WERI-Rb-1 (cell line): ENCODE measurements around the gene MESD.

Experiments used
- DNase-seq: peaks from one replicate; pipeline ENCODE4 v3.0.0-alpha.2; 2020
- H3K27ac ChIP-seq: fragments of 250-450 bp; sonication (Bioruptor Pico); 2 replicates; pipeline ENCODE4 v1.5.1; 2020; ENCODE audit warnings: mild to moderate bottlenecking, moderate library complexity
- H3K27me3 ChIP-seq: fragments of 250-450 bp; sonication (Bioruptor Pico); 2 replicates; pipeline ENCODE4 v1.5.1; 2021; ENCODE audit warnings: mild to moderate bottlenecking, low read depth, moderate library complexity; ENCODE audit not compliant: insufficient read depth, severe bottlenecking
- H3K36me3 ChIP-seq: fragments of 250-450 bp; sonication (Bioruptor Pico); 2 replicates; pipeline ENCODE4 v1.5.1; 2020; ENCODE audit warnings: mild to moderate bottlenecking, moderate library complexity
- H3K4me3 ChIP-seq: 2 replicates; pipeline ENCODE4 v1.5.1; 2011; ENCODE audit warnings: low read depth, mild to moderate bottlenecking, control low read depth, low read length
- H3K9me3 ChIP-seq: fragments of 250-450 bp; sonication (Bioruptor Pico); 2 replicates; pipeline ENCODE4 v1.5.1; 2021; ENCODE audit warnings: mild to moderate bottlenecking, moderate library complexity; ENCODE audit not compliant: severe bottlenecking
- TF ChIP-seq, protein P1 (sequence below): IDR thresholded peaks from 2 replicates; pipeline ENCODE4 v1.5.1; 2011; ENCODE audit warnings: low read depth, mild to moderate bottlenecking, control low read depth, inconsistent platforms, low read length

Gene MESD

DNA sequence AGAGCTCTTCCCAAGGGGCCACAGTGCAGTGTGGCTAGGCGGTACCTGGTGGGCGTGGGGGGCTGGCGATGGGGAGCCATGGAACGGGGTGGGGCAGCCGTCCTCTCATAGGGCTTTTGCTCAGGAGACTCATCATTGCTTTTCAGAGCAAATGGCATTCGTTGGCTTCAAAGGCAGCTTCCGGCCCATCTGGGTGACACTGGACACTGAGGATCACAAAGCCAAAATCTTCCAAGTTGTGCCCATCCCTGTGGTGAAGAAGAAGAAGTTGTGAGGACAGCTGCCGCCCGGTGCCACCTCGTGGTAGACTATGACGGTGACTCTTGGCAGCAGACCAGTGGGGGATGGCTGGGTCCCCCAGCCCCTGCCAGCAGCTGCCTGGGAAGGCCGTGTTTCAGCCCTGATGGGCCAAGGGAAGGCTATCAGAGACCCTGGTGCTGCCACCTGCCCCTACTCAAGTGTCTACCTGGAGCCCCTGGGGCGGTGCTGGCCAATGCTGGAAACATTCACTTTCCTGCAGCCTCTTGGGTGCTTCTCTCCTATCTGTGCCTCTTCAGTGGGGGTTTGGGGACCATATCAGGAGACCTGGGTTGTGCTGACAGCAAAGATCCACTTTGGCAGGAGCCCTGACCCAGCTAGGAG lies 40.8 kb downstream of the MESD start:
- TF ChIP-seq, protein P1, sequence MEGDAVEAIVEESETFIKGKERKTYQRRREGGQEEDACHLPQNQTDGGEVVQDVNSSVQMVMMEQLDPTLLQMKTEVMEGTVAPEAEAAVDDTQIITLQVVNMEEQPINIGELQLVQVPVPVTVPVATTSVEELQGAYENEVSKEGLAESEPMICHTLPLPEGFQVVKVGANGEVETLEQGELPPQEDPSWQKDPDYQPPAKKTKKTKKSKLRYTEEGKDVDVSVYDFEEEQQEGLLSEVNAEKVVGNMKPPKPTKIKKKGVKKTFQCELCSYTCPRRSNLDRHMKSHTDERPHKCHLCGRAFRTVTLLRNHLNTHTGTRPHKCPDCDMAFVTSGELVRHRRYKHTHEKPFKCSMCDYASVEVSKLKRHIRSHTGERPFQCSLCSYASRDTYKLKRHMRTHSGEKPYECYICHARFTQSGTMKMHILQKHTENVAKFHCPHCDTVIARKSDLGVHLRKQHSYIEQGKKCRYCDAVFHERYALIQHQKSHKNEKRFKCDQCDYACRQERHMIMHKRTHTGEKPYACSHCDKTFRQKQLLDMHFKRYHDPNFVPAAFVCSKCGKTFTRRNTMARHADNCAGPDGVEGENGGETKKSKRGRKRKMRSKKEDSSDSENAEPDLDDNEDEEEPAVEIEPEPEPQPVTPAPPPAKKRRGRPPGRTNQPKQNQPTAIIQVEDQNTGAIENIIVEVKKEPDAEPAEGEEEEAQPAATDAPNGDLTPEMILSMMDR: no peak
- Histone ChIP-seq H3K27ac (no peak overlapping the region), H3K27me3 (no peaks in the 10 kb centered on the region), H3K36me3 (peaks cover 15% of the 10 kb centered on the region), H3K4me3 (no peak overlapping the region), H3K9me3 (no peaks in the 10 kb centered on the region)
- DNase-seq: no peak

DNA sequence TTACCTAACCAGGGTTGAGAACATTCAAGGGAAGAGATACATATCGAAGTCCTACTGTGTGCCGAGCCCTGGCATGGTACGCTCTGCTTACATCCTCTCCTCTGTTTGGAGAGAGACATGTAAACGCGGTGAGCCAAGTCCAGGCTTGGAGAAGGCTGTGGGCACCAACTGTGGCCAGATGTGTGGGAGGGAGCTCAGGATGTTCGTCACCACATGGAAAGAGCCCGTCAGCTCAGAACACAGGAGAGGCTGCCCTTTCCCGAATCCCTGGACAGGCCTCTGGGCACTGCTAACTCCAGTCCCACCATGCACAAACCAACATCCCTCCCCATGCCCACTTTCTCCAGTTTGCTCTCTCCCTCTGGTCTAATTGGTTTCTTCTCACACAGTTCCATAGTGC lies 43.0 kb downstream of the MESD start:
- no peak overlapping the region for H3K27ac ChIP-seq
- H3K9me3 ChIP-seq: no peaks in the 10 kb centered on the region
- DNase-seq: no peak
- TF ChIP-seq, protein P1: no peak
- no peak overlapping the region for H3K4me3 ChIP-seq
- peaks cover 11% of the 10 kb centered on the region for H3K36me3 ChIP-seq
- no peaks in the 10 kb centered on the region for H3K27me3 ChIP-seq

DNA sequence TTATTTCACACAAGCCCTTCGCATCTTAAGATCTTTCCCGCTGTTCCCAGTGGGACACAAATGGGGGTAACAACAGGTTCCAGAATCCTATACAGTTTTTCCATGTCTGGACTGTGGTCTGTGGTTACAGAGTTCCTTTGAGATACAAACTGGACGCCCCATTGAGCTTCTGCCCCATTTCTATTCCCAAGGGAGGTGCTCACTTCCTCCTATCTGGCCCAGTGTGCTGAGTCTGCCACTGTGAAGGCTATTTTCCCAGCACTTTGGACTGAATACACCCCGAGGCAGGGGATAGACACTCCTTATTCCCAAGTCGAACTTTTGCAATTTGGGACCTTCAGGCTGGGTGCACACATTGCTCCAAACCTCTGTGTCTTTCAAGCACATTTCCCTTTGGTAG lies 44.0 kb downstream of the MESD start:
- H3K9me3 ChIP-seq: no peaks in the 10 kb centered on the region
- no peaks in the 10 kb centered on the region for H3K27me3 ChIP-seq
- DNase-seq: no peak
- TF ChIP-seq, protein P1: no peak
- H3K36me3 ChIP-seq: peaks cover 6% of the 10 kb centered on the region
- no peak overlapping the region for H3K27ac ChIP-seq
- H3K4me3 ChIP-seq: no peak overlapping the region

DNA sequence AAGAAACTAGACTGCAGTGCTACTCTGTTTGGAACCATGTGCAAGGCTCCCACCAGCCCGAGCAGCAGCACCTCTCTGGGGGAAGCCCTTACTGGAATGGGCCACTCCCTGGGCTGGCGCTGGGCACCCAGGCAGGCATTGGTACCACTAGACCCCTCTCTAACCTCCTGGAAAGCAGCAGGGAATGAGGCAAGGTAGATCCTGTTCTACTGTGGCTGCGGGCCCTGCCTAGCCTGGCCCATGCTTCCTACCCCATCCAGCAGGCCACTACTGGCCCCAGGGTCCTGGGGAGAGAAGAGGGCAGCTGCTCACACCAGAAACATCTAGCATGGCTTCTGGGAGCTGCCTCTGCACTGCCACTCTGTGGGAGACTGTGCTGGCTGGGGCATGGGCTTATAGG lies 44.8 kb downstream of the MESD start:
- TF ChIP-seq, protein P1: no peak
- Histone ChIP-seq H3K27ac (no peak overlapping the region), H3K36me3 (peaks cover 6% of the 10 kb centered on the region), H3K27me3 (no peaks in the 10 kb centered on the region), H3K9me3 (no peaks in the 10 kb centered on the region), H3K4me3 (no peak overlapping the region)
- DNase-seq: no peak

DNA sequence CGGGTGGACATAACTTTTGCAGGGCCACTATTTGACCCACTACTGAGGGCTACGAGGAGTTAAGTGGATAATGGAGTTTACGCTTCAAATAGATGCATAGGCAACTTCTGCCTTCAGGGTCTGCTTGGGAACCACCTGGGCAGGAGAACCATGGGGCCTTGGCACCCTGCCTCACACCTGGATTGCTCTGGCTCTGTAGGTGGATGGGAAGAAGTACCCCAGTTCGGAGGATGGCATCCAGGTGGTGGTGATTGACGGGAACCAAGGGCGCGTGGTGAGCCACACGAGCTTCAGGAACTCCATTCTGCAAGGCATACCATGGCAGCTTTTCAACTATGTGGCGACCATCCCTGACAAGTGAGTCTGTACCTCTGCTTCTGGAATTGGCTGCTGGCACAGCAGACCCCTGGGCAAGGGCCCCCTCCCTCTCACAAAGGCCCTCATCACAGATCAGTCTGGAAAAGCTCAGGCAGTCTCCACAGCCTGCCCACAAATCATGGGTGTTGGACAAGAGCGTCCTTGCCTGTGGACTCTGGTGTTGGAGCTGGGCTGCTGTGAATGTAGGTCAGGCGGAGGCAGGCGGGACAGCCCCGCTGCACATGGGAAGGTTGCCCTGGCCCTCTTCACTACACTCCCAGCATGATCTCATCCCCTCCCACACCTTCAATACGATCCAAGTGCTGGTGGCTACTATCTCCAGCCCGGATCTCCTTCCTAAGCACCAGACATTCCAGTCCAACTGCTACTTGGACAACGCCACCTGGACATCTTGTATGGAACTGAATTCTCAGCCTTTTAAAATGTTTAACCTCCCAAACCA lies 46.7 kb downstream of the MESD start:
- DNase-seq: no peak
- Histone ChIP-seq H3K4me3 (no peak overlapping the region), H3K27ac (no peak overlapping the region), H3K36me3 (peaks cover 6% of the 10 kb centered on the region), H3K27me3 (no peaks in the 10 kb centered on the region), H3K9me3 (no peaks in the 10 kb centered on the region)
- TF ChIP-seq, protein P1: no peak
